Lower leg skin (tissue), 3 donors: Measurements from ENCODE around the gene FDX1.

Source experiments
- POLR2A ChIP-seq, 2 donors: fragments of 450-650 bp; IDR thresholded peaks; one replicate each; pipeline ENCODE4 v1.6.1; 2016 to 2017; ENCODE audit warnings: antibody characterized with exemption in 2 of 2, mild to moderate bottlenecking in 1 of 2, moderate library complexity in 1 of 2
- TF ChIP-seq, protein P1 (sequence below), 3 donors: fragments of 450-650 bp; IDR thresholded peaks; one replicate each; pipeline ENCODE4 v1.5.1; 2016; ENCODE audit warnings: antibody characterized with exemption in 3 of 3, mild to moderate bottlenecking in 3 of 3, moderate library complexity in 2 of 3

DNA sequence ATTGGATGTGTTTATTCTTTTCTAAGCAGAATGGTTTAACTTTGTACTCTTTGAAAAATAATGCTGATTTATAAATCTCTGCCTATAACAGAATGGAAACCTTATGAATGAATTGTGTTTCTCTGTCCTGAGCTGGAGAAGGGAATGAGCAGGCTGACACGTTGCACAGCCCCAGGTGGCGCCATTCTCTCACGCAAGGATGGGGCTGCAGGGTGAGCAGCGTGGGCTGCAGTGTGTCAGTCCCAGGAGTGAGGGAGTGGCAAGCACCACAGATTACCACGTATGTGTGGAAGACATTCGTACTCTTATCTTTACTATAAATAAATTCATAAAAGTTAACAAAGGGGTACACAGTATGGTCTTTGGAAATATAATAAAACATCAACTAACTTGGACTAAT lies 33.4 kb downstream of the FDX1 start:
- no peak for TF ChIP-seq POLR2A (IDR thresholded peaks at IDR 0.05)
- TF ChIP-seq, protein P1, sequence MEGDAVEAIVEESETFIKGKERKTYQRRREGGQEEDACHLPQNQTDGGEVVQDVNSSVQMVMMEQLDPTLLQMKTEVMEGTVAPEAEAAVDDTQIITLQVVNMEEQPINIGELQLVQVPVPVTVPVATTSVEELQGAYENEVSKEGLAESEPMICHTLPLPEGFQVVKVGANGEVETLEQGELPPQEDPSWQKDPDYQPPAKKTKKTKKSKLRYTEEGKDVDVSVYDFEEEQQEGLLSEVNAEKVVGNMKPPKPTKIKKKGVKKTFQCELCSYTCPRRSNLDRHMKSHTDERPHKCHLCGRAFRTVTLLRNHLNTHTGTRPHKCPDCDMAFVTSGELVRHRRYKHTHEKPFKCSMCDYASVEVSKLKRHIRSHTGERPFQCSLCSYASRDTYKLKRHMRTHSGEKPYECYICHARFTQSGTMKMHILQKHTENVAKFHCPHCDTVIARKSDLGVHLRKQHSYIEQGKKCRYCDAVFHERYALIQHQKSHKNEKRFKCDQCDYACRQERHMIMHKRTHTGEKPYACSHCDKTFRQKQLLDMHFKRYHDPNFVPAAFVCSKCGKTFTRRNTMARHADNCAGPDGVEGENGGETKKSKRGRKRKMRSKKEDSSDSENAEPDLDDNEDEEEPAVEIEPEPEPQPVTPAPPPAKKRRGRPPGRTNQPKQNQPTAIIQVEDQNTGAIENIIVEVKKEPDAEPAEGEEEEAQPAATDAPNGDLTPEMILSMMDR (IDR thresholded peaks at IDR 0.05): no peak
